PFSK-1 (cell line): ENCODE data around the gene PTPRM.

Source experiments
- FOXP2 ChIP-seq: optimal IDR thresholded peaks from 2 replicates; pipeline ENCODE3; 2011; ENCODE audit warnings: borderline replicate concordance, control low read depth, inconsistent platforms; ENCODE audit not compliant: insufficient read depth; ENCODE audit errors: extremely low read length, extremely low read depth
- POLR2AphosphoS5 ChIP-seq: IDR thresholded peaks from 2 replicates; pipeline ENCODE4 v1.6.1; 2012; ENCODE audit warnings: low read depth, mild to moderate bottlenecking, control low read depth, low read length, moderate library complexity
- SIN3A ChIP-seq: IDR thresholded peaks from 2 replicates; pipeline ENCODE4 v1.6.1; 2012; ENCODE audit warnings: mild to moderate bottlenecking, low read length, moderate library complexity, borderline replicate concordance; ENCODE audit not compliant: insufficient read depth
- TAF1 ChIP-seq: IDR thresholded peaks from 2 replicates; pipeline ENCODE4 v1.6.1; 2012; ENCODE audit warnings: low read length, control low read depth, borderline replicate concordance; ENCODE audit not compliant: insufficient read depth

GRCh38 chr18:7990670-7991069 lies 423.6 kb downstream of the PTPRM start:
- TF ChIP-seq POLR2AphosphoS5 (no peak), SIN3A (no peak), TAF1 (no peak), FOXP2 (no peak)
